WTC11 (cell line): ENCODE data around the gene TM7SF3. TPM values are rescaled to one million over a fixed set of nuclear protein-coding genes. Genes with fewer than 3 reads are reported as not detected.
"Not testable (repeated sequence)": the region's sequence is repeated elsewhere in the genome, so short reads cannot be mapped to it uniquely, and the experiment has no call there.

ENCODE experiments used
- ATAC-seq: fragments of 200-7000 bp; cut with Tn5 transposase; 2 replicates; pipeline ENCODE4 v1.10.0; 2021; ENCODE audit warnings: mild to moderate bottlenecking, moderate library complexity
- CTCF ChIA-PET: fragments of 300-600 bp; sonication (Branson Sonifier 250); formaldehyde crosslinking; loops from one replicate; lab custom pipeline; 2021; ENCODE audit warnings: antibody characterized with exemption; lab: Charles Lee
- POLR2A ChIA-PET: fragments of 350-600 bp; sonication (Branson Sonifier 250); formaldehyde crosslinking; loops from one replicate; lab custom pipeline; 2021; ENCODE audit warnings: antibody characterized with exemption; lab: Charles Lee
- DNase-seq: peaks from one replicate; pipeline ENCODE4 v3.0.0; 2021; ENCODE audit warnings: low spot score
- H3K27ac Mint-ChIP-seq: 2 replicates; pipeline ENCODE4 v1.8.0; 2021; ENCODE audit warnings: mixed read lengths
- H3K27me3 Mint-ChIP-seq: 2 replicates; pipeline ENCODE4 v1.8.0; 2021; ENCODE audit warnings: low read depth, mild to moderate bottlenecking, moderate library complexity, mixed read lengths
- H3K36me3 Mint-ChIP-seq: 2 replicates; pipeline ENCODE4 v1.8.0; 2021; ENCODE audit warnings: mixed read lengths
- H3K4me1 Mint-ChIP-seq: 2 replicates; pipeline ENCODE4 v1.8.0; 2022; ENCODE audit warnings: mixed read lengths
- H3K4me3 Mint-ChIP-seq: 2 replicates; pipeline ENCODE4 v1.8.0; 2021; ENCODE audit warnings: mild to moderate bottlenecking, moderate library complexity, mixed read lengths
- H3K9me3 Mint-ChIP-seq: 2 replicates; pipeline ENCODE4 v1.8.0; 2021; ENCODE audit warnings: mixed read lengths
- ELF4 ChIP-seq: sonication (generic); formaldehyde crosslinking; IDR thresholded peaks from 2 replicates; pipeline ENCODE4 v1.8.1; 2022; ENCODE audit warnings: low read depth, mild to moderate bottlenecking, moderate library complexity, missing genetic modification reagents
- GABPB1 ChIP-seq: sonication (generic); formaldehyde crosslinking; IDR thresholded peaks from 2 replicates; pipeline ENCODE4 v1.8.1; 2023; ENCODE audit warnings: mild to moderate bottlenecking, missing genetic modification reagents
- JAZF1 ChIP-seq: fragments of 250-450 bp; sonication (Bioruptor Pico); IDR thresholded peaks from 2 replicates; pipeline ENCODE4 v1.9.0; 2021; ENCODE audit warnings: moderate library complexity, mild to moderate bottlenecking, inconsistent platforms
- TP53 ChIP-seq: sonication (generic); formaldehyde crosslinking; IDR thresholded peaks from 2 replicates; pipeline ENCODE4 v1.8.1; 2023; ENCODE audit warnings: mild to moderate bottlenecking, missing genetic modification reagents
- ZBTB21 ChIP-seq: sonication (generic); formaldehyde crosslinking; IDR thresholded peaks from 2 replicates; pipeline ENCODE4 v1.8.1; 2023; ENCODE audit warnings: mild to moderate bottlenecking, missing genetic modification reagents, borderline replicate concordance
- ZNF671 ChIP-seq: fragments of 250-450 bp; sonication (Bioruptor Pico); IDR thresholded peaks from 2 replicates; pipeline ENCODE4 v1.8.0; 2021; ENCODE audit warnings: mild to moderate bottlenecking
- total RNA-seq: library from RNA; stranded (reverse); gene quantifications from 3 replicates; pipeline ENCODE4 v1.2.3, GENCODE V29; 2021
- TF ChIP-seq, protein P1 (sequence below): fragments of 250-450 bp; sonication (Bioruptor Pico); IDR thresholded peaks from 2 replicates; pipeline ENCODE4 v1.8.0; 2021; ENCODE audit warnings: mild to moderate bottlenecking
- TF ChIP-seq, protein P2 (sequence below): sonication (generic); formaldehyde crosslinking; IDR thresholded peaks from 2 replicates; pipeline ENCODE4 v1.8.0; 2022; ENCODE audit warnings: mild to moderate bottlenecking, missing genetic modification reagents
- TF ChIP-seq, protein P3 (sequence below): fragments of 200-600 bp; IDR thresholded peaks from 2 replicates; pipeline ENCODE4 v1.8.0; 2022; ENCODE audit warnings: antibody characterized with exemption
- TF ChIP-seq, protein P4 (sequence below): sonication (generic); formaldehyde crosslinking; IDR thresholded peaks from 2 replicates; pipeline ENCODE4 v1.8.0; 2023; ENCODE audit warnings: missing genetic modification reagents, mild to moderate bottlenecking, borderline replicate concordance
- TF ChIP-seq, protein P5 (sequence below): sonication (generic); formaldehyde crosslinking; IDR thresholded peaks from 2 replicates; pipeline ENCODE4 v1.8.1; 2023; ENCODE audit warnings: mild to moderate bottlenecking, missing genetic modification reagents
- TF ChIP-seq, protein P6 (sequence below): fragments of 250-450 bp; sonication (Bioruptor Pico); IDR thresholded peaks from 2 replicates; pipeline ENCODE4 v2.1.2; 2022; ENCODE audit warnings: mild to moderate bottlenecking, moderate library complexity
- TF ChIP-seq, protein P7 (sequence below): sonication (generic); formaldehyde crosslinking; IDR thresholded peaks from 2 replicates; pipeline ENCODE4 v1.8.1; 2022; ENCODE audit warnings: mild to moderate bottlenecking, missing genetic modification reagents, moderate library complexity, borderline replicate concordance
- TF ChIP-seq, protein P8 (sequence below): sonication (generic); formaldehyde crosslinking; IDR thresholded peaks from 2 replicates; pipeline ENCODE4 v1.8.1; 2023; ENCODE audit warnings: mild to moderate bottlenecking, moderate library complexity, missing genetic modification reagents

The TM7SF3 gene
- total RNA-seq, 1 experiment from 2014 or later: 75.3 TPM

DNA sequence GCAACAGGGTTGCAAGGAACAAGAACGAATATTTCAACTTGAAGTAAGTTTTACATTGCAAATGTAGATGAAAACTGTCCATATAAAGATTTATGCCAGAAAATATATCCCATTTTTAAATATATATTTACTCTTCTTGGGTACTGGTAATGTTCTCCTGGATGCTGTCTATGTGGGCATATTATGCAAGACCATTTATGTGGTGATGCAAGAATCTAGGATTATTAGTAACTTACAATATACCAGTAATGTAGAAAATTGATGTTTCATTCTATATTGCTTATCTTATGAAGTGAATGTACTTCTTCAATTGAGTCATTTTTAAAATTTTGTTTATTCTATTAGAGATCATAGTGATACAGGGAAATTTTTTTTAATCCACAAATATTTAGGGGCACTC is 50.8 kb downstream of the TM7SF3 start:
- no peak for ATAC-seq
- H3K4me1 Mint-ChIP-seq: no peaks in the 10 kb centered on the region
- H3K27me3 Mint-ChIP-seq: no peaks in the 10 kb centered on the region
- CTCF ChIA-PET: interaction anchor here (1.4 kb wide), 1 partner anchor 53 kb away, joined by 3 read pairs; no protein-coding TSS in a partner anchor
- TF ChIP-seq, protein P1, sequence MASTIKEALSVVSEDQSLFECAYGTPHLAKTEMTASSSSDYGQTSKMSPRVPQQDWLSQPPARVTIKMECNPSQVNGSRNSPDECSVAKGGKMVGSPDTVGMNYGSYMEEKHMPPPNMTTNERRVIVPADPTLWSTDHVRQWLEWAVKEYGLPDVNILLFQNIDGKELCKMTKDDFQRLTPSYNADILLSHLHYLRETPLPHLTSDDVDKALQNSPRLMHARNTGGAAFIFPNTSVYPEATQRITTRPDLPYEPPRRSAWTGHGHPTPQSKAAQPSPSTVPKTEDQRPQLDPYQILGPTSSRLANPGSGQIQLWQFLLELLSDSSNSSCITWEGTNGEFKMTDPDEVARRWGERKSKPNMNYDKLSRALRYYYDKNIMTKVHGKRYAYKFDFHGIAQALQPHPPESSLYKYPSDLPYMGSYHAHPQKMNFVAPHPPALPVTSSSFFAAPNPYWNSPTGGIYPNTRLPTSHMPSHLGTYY (CRISPR knock-in tag): no peak
- TF ChIP-seq, protein P2, sequence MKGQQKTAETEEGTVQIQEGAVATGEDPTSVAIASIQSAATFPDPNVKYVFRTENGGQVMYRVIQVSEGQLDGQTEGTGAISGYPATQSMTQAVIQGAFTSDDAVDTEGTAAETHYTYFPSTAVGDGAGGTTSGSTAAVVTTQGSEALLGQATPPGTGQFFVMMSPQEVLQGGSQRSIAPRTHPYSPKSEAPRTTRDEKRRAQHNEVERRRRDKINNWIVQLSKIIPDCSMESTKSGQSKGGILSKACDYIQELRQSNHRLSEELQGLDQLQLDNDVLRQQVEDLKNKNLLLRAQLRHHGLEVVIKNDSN (CRISPR knock-in tag): no peak
- TF ChIP-seq TP53 (CRISPR knock-in tag): no peak
- no peak for DNase-seq
- H3K4me3 Mint-ChIP-seq: no peak overlapping the region
- H3K9me3 Mint-ChIP-seq: no peaks in the 10 kb centered on the region
- POLR2A ChIA-PET: no interaction called here
- H3K27ac Mint-ChIP-seq: no peak overlapping the region
- H3K36me3 Mint-ChIP-seq: peaks cover 11% of the 10 kb centered on the region

DNA sequence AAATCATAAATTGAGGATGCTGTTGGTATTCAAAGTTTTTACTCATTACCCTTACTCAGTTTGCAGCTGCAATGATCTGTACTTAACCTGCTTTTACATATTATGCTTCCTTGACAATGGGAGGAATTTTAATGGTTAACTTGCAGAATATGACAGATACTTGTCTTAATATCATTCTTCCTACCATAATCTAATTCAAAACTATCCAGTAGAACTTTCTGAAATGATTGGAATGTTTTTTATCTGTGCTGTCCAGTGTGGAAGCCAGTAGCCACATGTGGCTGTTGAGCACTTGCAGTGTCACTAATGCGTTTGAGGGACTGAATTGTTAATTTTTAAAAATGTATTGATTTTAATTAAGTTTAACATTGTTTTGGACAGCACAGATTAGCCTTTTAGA is 52.4 kb downstream of the TM7SF3 start:
- Mint-ChIP-seq H3K4me3 (no peak overlapping the region), H3K27me3 (no peaks in the 10 kb centered on the region), H3K9me3 (no peaks in the 10 kb centered on the region), H3K27ac (no peak overlapping the region), H3K36me3 (peaks cover 18% of the 10 kb centered on the region), H3K4me1 (no peaks in the 10 kb centered on the region)
- TF ChIP-seq, protein P3, sequence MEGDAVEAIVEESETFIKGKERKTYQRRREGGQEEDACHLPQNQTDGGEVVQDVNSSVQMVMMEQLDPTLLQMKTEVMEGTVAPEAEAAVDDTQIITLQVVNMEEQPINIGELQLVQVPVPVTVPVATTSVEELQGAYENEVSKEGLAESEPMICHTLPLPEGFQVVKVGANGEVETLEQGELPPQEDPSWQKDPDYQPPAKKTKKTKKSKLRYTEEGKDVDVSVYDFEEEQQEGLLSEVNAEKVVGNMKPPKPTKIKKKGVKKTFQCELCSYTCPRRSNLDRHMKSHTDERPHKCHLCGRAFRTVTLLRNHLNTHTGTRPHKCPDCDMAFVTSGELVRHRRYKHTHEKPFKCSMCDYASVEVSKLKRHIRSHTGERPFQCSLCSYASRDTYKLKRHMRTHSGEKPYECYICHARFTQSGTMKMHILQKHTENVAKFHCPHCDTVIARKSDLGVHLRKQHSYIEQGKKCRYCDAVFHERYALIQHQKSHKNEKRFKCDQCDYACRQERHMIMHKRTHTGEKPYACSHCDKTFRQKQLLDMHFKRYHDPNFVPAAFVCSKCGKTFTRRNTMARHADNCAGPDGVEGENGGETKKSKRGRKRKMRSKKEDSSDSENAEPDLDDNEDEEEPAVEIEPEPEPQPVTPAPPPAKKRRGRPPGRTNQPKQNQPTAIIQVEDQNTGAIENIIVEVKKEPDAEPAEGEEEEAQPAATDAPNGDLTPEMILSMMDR: no peak
- no peak for TF ChIP-seq GABPB1 (CRISPR knock-in tag)
- TF ChIP-seq, protein P4, sequence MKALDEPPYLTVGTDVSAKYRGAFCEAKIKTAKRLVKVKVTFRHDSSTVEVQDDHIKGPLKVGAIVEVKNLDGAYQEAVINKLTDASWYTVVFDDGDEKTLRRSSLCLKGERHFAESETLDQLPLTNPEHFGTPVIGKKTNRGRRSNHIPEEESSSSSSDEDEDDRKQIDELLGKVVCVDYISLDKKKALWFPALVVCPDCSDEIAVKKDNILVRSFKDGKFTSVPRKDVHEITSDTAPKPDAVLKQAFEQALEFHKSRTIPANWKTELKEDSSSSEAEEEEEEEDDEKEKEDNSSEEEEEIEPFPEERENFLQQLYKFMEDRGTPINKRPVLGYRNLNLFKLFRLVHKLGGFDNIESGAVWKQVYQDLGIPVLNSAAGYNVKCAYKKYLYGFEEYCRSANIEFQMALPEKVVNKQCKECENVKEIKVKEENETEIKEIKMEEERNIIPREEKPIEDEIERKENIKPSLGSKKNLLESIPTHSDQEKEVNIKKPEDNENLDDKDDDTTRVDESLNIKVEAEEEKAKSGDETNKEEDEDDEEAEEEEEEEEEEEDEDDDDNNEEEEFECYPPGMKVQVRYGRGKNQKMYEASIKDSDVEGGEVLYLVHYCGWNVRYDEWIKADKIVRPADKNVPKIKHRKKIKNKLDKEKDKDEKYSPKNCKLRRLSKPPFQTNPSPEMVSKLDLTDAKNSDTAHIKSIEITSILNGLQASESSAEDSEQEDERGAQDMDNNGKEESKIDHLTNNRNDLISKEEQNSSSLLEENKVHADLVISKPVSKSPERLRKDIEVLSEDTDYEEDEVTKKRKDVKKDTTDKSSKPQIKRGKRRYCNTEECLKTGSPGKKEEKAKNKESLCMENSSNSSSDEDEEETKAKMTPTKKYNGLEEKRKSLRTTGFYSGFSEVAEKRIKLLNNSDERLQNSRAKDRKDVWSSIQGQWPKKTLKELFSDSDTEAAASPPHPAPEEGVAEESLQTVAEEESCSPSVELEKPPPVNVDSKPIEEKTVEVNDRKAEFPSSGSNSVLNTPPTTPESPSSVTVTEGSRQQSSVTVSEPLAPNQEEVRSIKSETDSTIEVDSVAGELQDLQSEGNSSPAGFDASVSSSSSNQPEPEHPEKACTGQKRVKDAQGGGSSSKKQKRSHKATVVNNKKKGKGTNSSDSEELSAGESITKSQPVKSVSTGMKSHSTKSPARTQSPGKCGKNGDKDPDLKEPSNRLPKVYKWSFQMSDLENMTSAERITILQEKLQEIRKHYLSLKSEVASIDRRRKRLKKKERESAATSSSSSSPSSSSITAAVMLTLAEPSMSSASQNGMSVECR (CRISPR knock-in tag): no peak
- TF ChIP-seq ZNF671 (CRISPR knock-in tag): no peak
- TF ChIP-seq TP53 (CRISPR knock-in tag): no peak
- no peak for TF ChIP-seq ZBTB21 (CRISPR knock-in tag)
- no peak for TF ChIP-seq ELF4 (CRISPR knock-in tag)
- TF ChIP-seq, protein P5, sequence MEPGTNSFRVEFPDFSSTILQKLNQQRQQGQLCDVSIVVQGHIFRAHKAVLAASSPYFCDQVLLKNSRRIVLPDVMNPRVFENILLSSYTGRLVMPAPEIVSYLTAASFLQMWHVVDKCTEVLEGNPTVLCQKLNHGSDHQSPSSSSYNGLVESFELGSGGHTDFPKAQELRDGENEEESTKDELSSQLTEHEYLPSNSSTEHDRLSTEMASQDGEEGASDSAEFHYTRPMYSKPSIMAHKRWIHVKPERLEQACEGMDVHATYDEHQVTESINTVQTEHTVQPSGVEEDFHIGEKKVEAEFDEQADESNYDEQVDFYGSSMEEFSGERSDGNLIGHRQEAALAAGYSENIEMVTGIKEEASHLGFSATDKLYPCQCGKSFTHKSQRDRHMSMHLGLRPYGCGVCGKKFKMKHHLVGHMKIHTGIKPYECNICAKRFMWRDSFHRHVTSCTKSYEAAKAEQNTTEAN (CRISPR knock-in tag): no peak
- TF ChIP-seq, protein P6, sequence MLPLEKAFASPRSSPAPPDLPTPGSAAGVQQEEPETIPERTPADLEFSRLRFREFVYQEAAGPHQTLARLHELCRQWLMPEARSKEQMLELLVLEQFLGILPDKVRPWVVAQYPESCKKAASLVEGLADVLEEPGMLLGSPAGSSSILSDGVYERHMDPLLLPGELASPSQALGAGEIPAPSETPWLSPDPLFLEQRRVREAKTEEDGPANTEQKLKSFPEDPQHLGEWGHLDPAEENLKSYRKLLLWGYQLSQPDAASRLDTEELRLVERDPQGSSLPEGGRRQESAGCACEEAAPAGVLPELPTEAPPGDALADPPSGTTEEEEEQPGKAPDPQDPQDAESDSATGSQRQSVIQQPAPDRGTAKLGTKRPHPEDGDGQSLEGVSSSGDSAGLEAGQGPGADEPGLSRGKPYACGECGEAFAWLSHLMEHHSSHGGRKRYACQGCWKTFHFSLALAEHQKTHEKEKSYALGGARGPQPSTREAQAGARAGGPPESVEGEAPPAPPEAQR (CRISPR knock-in tag): no peak
- TF ChIP-seq, protein P7, sequence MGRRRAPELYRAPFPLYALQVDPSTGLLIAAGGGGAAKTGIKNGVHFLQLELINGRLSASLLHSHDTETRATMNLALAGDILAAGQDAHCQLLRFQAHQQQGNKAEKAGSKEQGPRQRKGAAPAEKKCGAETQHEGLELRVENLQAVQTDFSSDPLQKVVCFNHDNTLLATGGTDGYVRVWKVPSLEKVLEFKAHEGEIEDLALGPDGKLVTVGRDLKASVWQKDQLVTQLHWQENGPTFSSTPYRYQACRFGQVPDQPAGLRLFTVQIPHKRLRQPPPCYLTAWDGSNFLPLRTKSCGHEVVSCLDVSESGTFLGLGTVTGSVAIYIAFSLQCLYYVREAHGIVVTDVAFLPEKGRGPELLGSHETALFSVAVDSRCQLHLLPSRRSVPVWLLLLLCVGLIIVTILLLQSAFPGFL: no peak
- TF ChIP-seq JAZF1 (CRISPR knock-in tag): no peak
- TF ChIP-seq, protein P8, sequence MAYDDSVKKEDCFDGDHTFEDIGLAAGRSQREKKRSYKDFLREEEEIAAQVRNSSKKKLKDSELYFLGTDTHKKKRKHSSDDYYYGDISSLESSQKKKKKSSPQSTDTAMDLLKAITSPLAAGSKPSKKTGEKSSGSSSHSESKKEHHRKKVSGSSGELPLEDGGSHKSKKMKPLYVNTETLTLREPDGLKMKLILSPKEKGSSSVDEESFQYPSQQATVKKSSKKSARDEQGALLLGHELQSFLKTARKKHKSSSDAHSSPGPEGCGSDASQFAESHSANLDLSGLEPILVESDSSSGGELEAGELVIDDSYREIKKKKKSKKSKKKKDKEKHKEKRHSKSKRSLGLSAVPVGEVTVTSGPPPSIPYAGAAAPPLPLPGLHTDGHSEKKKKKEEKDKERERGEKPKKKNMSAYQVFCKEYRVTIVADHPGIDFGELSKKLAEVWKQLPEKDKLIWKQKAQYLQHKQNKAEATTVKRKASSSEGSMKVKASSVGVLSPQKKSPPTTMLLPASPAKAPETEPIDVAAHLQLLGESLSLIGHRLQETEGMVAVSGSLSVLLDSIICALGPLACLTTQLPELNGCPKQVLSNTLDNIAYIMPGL: no peak
- no peak for DNase-seq
- CTCF ChIA-PET: no interaction called here
- POLR2A ChIA-PET: no interaction called here
- ATAC-seq: no peak

DNA sequence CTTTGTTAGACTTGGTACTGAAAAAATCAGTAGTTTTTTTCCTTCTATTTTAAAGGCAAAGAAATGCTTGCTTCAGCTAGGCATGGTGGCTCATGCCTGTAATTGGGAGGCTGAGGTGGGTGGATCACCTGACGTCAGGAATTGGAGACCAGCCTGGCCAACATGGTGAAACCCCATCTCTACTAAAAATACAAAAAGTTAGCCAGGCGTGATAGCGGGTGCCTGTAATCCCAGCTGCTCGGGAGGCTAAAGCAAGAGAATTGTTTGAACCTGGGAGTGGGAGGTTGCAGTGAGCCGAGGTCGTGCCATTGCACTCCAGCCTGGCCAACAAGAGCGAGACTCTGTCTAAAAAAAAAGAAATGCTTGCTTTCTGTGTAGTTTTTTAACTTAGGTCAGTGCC is 52.8 kb downstream of the TM7SF3 start:
- H3K27me3 Mint-ChIP-seq, DNase-seq, H3K4me3 Mint-ChIP-seq, ATAC-seq, H3K4me1 Mint-ChIP-seq, POLR2A ChIA-PET, H3K27ac Mint-ChIP-seq, H3K9me3 Mint-ChIP-seq, CTCF ChIA-PET: not testable (repeated sequence)
- peaks cover 20% of the 10 kb centered on the region for H3K36me3 Mint-ChIP-seq
